ENCODE measurements around the gene CAPZA1. TPM values are rescaled to one million over a fixed set of nuclear protein-coding genes. Genes with fewer than 3 reads are reported as not detected.

CAPZA1 gene
- total RNA-seq, 1 experiment from 2014 or later, result 171 TPM

GRCh38 chr1:112697781-112698201 lies 78.2 kb downstream of the CAPZA1 start:
- Histone ChIP-seq H3K27ac (ENCODE audit: low read depth, low read length, poor library complexity, severe bottlenecking) (no peak overlapping the region), H3K4me3 (ENCODE audit: low read depth, low read length, poor library complexity, severe bottlenecking) (no peak overlapping the region), H3K4me1 (ENCODE audit: insufficient read depth, low read length, poor library complexity, severe bottlenecking) (peaks cover 20% of the 10 kb centered on the region), H3K36me3 (ENCODE audit: insufficient read depth, low read length, poor library complexity, severe bottlenecking) (peaks cover 58% of the 10 kb centered on the region), H3K27me3 (replicated peaks; ENCODE audit: insufficient read depth, low read depth, low read length, poor library complexity) (no peaks in the 10 kb centered on the region), H3K9me3 (ENCODE audit: low read depth, low read length, poor library complexity, severe bottlenecking) (no peaks in the 10 kb centered on the region)
- intact Hi-C loops (cut with micrococcal nuclease; ENCODE audit: unreplicated experiment), result no loop called here
- POLR2A ChIA-PET (ENCODE audit: low non-redundant PET), result no interaction called here
- no peak for TF ChIP-seq CTCF (conservative IDR thresholded peaks at IDR 0.05; ENCODE audit: low read depth, low read length)
- TF ChIP-seq EZH2 (IDR thresholded peaks at IDR 0.05; ENCODE audit: borderline replicate concordance, low read depth, low read length, poor library complexity, severe bottlenecking), result no peak
- BruUV-seq (replicated peaks), result no TSS peak
- DNase-seq (ENCODE audit: low spot score), result no peak
- CTCF ChIA-PET, result no interaction called here

- H3K4me1 ChIP-seq (ENCODE audit: insufficient read depth, low read length, poor library complexity, severe bottlenecking), result peaks cover 20% of the 10 kb centered on the region
- no peak overlapping the region for H3K4me3 ChIP-seq (ENCODE audit: low read depth, low read length, poor library complexity, severe bottlenecking)
- intact Hi-C loops (cut with micrococcal nuclease; ENCODE audit: unreplicated experiment), result no loop called here
- BruUV-seq (replicated peaks), result no TSS peak
- POLR2A ChIA-PET (ENCODE audit: low non-redundant PET), result no interaction called here
- peaks cover 55% of the 10 kb centered on the region for H3K36me3 ChIP-seq (ENCODE audit: insufficient read depth, low read length, poor library complexity, severe bottlenecking)
- H3K9me3 ChIP-seq (ENCODE audit: low read depth, low read length, poor library complexity, severe bottlenecking), result no peaks in the 10 kb centered on the region
- CTCF ChIA-PET, result interaction anchor here (0.6 to 0.8 kb wide), 2 partner anchors 18 to 329 kb away, joined by 4 read pairs; no protein-coding TSS in a partner anchor
- H3K27me3 ChIP-seq (replicated peaks; ENCODE audit: insufficient read depth, low read depth, low read length, poor library complexity), result no peaks in the 10 kb centered on the region
- no peak for TF ChIP-seq EZH2 (IDR thresholded peaks at IDR 0.05; ENCODE audit: borderline replicate concordance, low read depth, low read length, poor library complexity, severe bottlenecking)
- no peak for TF ChIP-seq CTCF (conservative IDR thresholded peaks at IDR 0.05; ENCODE audit: low read depth, low read length)
- H3K27ac ChIP-seq (ENCODE audit: low read depth, low read length, poor library complexity, severe bottlenecking), result no peak overlapping the region
- no peak for DNase-seq (ENCODE audit: low spot score)
These were observed 79.0 kb downstream of the CAPZA1 start for GRCh38 chr1:112698366-112699310.

DNA sequence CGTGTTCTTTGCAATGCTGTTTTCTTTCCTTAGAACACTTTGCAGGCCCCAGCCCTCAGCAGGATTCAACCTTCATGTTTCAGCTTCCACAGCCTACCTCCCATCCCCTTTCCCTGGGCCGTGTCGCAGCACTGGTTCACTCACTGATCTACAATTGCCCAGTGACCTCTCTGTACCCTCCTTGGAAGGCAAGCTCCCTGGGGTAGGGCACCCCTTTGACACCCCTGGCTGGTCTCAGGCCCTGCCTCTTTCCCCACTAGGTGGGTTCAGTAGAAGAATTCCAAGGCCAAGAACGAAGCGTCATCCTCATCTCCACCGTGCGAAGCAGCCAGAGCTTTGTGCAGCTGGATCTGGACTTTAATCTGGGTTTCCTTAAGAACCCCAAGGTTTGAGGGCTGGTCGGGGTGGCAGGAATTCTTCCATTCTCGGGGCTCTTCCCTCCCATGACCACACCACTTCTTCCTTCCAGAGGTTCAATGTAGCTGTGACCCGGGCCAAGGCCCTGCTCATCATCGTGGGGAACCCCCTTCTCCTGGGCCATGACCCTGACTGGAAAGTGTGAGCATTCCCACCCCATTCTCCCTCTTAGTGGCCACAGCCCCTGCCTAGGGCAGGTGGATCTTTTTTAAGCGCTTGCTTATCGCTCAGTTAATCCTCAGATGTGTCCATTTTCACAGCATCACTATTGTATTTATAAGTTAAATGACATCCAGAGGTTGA lies 80.0 kb downstream of the CAPZA1 start:
- Histone ChIP-seq H3K27ac (ENCODE audit: low read depth, low read length, poor library complexity, severe bottlenecking) (peak overlapping the region; percentile 78), H3K36me3 (ENCODE audit: insufficient read depth, low read length, poor library complexity, severe bottlenecking) (peaks cover 48% of the 10 kb centered on the region), H3K27me3 (replicated peaks; ENCODE audit: insufficient read depth, low read depth, low read length, poor library complexity) (no peaks in the 10 kb centered on the region), H3K9me3 (ENCODE audit: low read depth, low read length, poor library complexity, severe bottlenecking) (no peaks in the 10 kb centered on the region), H3K4me3 (ENCODE audit: low read depth, low read length, poor library complexity, severe bottlenecking) (no peak overlapping the region), H3K4me1 (ENCODE audit: insufficient read depth, low read length, poor library complexity, severe bottlenecking) (peaks cover 27% of the 10 kb centered on the region)
- ChIA-PET CTCF (interaction anchor here (0.6 to 1.2 kb wide), 3 partner anchors 17 to 330 kb away, joined by 3 to 4 read pairs (median 4); no protein-coding TSS in a partner anchor), POLR2A (ENCODE audit: low non-redundant PET) (no interaction called here)
- DNase-seq (ENCODE audit: low spot score), result no peak
- intact Hi-C loops (cut with micrococcal nuclease; ENCODE audit: unreplicated experiment), result no loop called here
- no peak for TF ChIP-seq EZH2 (IDR thresholded peaks at IDR 0.05; ENCODE audit: borderline replicate concordance, low read depth, low read length, poor library complexity, severe bottlenecking)
- no peak for TF ChIP-seq CTCF (conservative IDR thresholded peaks at IDR 0.05; ENCODE audit: low read depth, low read length)
- no TSS peak for BruUV-seq (replicated peaks)
